Neural cell (in vitro differentiated cells): Measurements from ENCODE around the gene TNFRSF13B. TPM values are rescaled to one million over a fixed set of nuclear protein-coding genes. Genes with fewer than 3 reads are reported as not detected.
"Not testable (repeated sequence)": the region's sequence is repeated elsewhere in the genome, so short reads cannot be mapped to it uniquely, and the experiment has no call there.

ENCODE experiments used
- H2AFZ ChIP-seq: fragments of 200-600, 300-800 bp; sonication (generic), shearing (Covaris generic); 2 replicates; pipeline ENCODE4 v1.6.0; 2014; ENCODE audit warnings: low read depth, mild to moderate bottlenecking, antibody characterized with exemption, low read length, moderate library complexity
- H3F3A ChIP-seq: fragments of 200-600 bp; shearing (Covaris generic); 2 replicates; pipeline ENCODE4 v1.6.1; 2016; ENCODE audit warnings: mild to moderate bottlenecking, moderate library complexity, mixed read lengths, antibody characterized with exemption, low read length; ENCODE audit not compliant: insufficient read depth, poor library complexity, severe bottlenecking
- H3K27ac ChIP-seq: fragments of 200-600, 300-800 bp; sonication (generic), shearing (Covaris generic); 2 replicates; pipeline ENCODE4 v1.5.1; 2014; ENCODE audit warnings: mild to moderate bottlenecking, low read length, moderate library complexity
- H3K27me3 ChIP-seq: fragments of 300-800, 200-600 bp; sonication (generic), shearing (Covaris generic); 2 replicates; pipeline ENCODE4 v1.6.0; 2014; ENCODE audit warnings: mild to moderate bottlenecking, low read depth, low read length, moderate library complexity; ENCODE audit not compliant: insufficient read depth
- H3K36me3 ChIP-seq: fragments of 300-800, 200-600 bp; sonication (generic), shearing (Covaris generic); 2 replicates; pipeline ENCODE4 v1.5.1; 2014; ENCODE audit warnings: mild to moderate bottlenecking, antibody characterized with exemption, low read length, moderate library complexity; ENCODE audit not compliant: insufficient read depth
- H3K4me2 ChIP-seq: fragments of 300-800, 200-600 bp; sonication (generic), shearing (Covaris generic); 2 replicates; pipeline ENCODE4 v1.6.0; 2014; ENCODE audit warnings: mild to moderate bottlenecking, low read length
- H3K4me3 ChIP-seq: fragments of 300-800, 200-600 bp; sonication (generic), shearing (Covaris generic); 2 replicates; pipeline ENCODE4 v1.5.1; 2014; ENCODE audit warnings: mild to moderate bottlenecking, low read length, moderate library complexity
- H3K79me2 ChIP-seq: fragments of 200-600 bp; shearing (Covaris generic); replicated peaks from 2 replicates; pipeline ENCODE4 v1.6.0; 2014; ENCODE audit warnings: mild to moderate bottlenecking, low read length, moderate library complexity; ENCODE audit not compliant: insufficient read depth
- H3K9ac ChIP-seq: fragments of 300-800, 200-600 bp; sonication (generic), shearing (Covaris generic); 2 replicates; pipeline ENCODE4 v1.6.1; 2016; ENCODE audit warnings: mild to moderate bottlenecking, low read length, mixed read lengths
- H3K9me2 ChIP-seq: fragments of 200-600 bp; shearing (Covaris generic); 2 replicates; pipeline ENCODE4 v1.6.1; 2016; ENCODE audit warnings: mild to moderate bottlenecking, low read length, mixed read lengths; ENCODE audit not compliant: insufficient read depth
- H3K9me3 ChIP-seq: fragments of 200-600, 300-800 bp; sonication (generic), shearing (Covaris generic); 2 replicates; pipeline ENCODE4 v1.6.1; 2016; ENCODE audit warnings: mild to moderate bottlenecking, mixed run types, low read length, moderate library complexity, mixed read lengths
- H4K20me1 ChIP-seq: fragments of 200-600 bp; shearing (Covaris generic); 2 replicates; pipeline ENCODE4 v1.6.1; 2016; ENCODE audit warnings: mild to moderate bottlenecking, mixed run types; ENCODE audit not compliant: insufficient read depth
- EP300 ChIP-seq: fragments of 450-650 bp; conservative IDR thresholded peaks from 2 replicates; pipeline ENCODE4 v1.6.1; 2014; ENCODE audit warnings: antibody characterized with exemption, mild to moderate bottlenecking, moderate library complexity; ENCODE audit not compliant: poor library complexity, severe bottlenecking
- EZH2 ChIP-seq: fragments of 200-600, 300-800 bp; shearing (Covaris generic), sonication (generic); IDR thresholded peaks from 2 replicates; pipeline ENCODE4 v1.6.1; 2014; ENCODE audit warnings: antibody characterized with exemption, low read length, borderline replicate concordance, mild to moderate bottlenecking; ENCODE audit not compliant: insufficient read depth, poor library complexity, severe bottlenecking
- MXI1 ChIP-seq: fragments of 450-650 bp; conservative IDR thresholded peaks from 2 replicates; pipeline ENCODE4 v1.6.1; 2014; ENCODE audit warnings: antibody characterized with exemption, mild to moderate bottlenecking; ENCODE audit not compliant: poor library complexity, severe bottlenecking
- POLR2AphosphoS5 ChIP-seq: IDR thresholded peaks from 2 replicates; pipeline ENCODE4 v1.6.1; 2012
- RAD21 ChIP-seq: fragments of 450-650 bp; conservative IDR thresholded peaks from 2 replicates; pipeline ENCODE4 v1.6.1; 2014; ENCODE audit warnings: antibody characterized with exemption, mild to moderate bottlenecking, moderate library complexity
- SMC3 ChIP-seq: fragments of 450-650 bp; conservative IDR thresholded peaks from 2 replicates; pipeline ENCODE4 v1.6.1; 2014; ENCODE audit warnings: antibody characterized with exemption, mild to moderate bottlenecking, moderate library complexity; ENCODE audit not compliant: poor library complexity
- TAF1 ChIP-seq: IDR thresholded peaks from 2 replicates; pipeline ENCODE4 v1.6.1; 2012; ENCODE audit warnings: low read depth
- polyA plus RNA-seq: library from polyadenylated mRNA; depleted of rRNA; stranded (reverse); fragments of >200 nt; gene quantifications from 2 replicates; pipeline ENCODE4 v1.2.3, GENCODE V29; 2014
- TF ChIP-seq, protein P1 (sequence below): fragments of 450-650 bp; IDR thresholded peaks from 2 replicates; pipeline ENCODE4 v1.5.1; 2014; ENCODE audit warnings: antibody characterized with exemption, mild to moderate bottlenecking, moderate library complexity; ENCODE audit not compliant: poor library complexity, severe bottlenecking
- TF ChIP-seq, protein P2 (sequence below): IDR thresholded peaks from 2 replicates; pipeline ENCODE4 v1.6.1; 2012; ENCODE audit warnings: borderline replicate concordance

Gene TNFRSF13B
- polyA plus RNA-seq, 1 donor from 2014 or later = not detected

DNA sequence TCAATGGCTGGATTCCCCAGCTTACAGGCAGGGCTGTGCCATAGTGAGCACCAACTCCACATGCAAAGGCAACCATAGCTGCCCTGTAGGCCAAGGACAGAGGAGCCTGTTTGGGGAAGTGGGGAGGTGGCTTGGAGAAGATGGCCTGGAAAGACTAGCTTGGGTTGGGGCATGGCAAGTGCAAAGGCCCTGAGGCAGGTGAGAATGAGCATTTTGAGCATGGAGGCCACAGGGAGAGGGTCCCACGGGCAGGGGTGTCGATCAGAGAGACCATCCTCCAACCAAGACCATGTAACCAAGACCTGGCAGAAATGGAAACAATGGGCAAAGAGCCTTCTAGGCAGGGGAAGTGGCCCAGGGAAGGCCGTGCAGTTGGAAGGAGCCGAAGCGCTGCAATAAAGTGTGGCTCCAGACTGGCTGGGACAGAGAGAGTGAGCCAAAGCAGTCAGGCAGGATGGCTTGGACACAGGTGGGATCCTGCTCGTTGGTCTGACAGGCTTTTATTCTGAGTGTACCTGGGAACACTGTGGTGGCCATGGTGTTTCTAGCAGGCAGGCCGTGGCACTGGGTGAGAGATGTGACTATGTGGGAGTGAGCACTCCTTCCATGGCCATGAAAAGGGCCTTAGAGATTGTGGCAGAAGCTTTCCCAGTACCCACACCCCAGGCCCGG, 45.6 kb upstream of the TNFRSF13B start:
- H3K36me3 ChIP-seq = no peaks in the 10 kb centered on the region
- no peak overlapping the region for H2AFZ ChIP-seq
- H3K9ac ChIP-seq = no peak overlapping the region
- TF ChIP-seq, protein P1, sequence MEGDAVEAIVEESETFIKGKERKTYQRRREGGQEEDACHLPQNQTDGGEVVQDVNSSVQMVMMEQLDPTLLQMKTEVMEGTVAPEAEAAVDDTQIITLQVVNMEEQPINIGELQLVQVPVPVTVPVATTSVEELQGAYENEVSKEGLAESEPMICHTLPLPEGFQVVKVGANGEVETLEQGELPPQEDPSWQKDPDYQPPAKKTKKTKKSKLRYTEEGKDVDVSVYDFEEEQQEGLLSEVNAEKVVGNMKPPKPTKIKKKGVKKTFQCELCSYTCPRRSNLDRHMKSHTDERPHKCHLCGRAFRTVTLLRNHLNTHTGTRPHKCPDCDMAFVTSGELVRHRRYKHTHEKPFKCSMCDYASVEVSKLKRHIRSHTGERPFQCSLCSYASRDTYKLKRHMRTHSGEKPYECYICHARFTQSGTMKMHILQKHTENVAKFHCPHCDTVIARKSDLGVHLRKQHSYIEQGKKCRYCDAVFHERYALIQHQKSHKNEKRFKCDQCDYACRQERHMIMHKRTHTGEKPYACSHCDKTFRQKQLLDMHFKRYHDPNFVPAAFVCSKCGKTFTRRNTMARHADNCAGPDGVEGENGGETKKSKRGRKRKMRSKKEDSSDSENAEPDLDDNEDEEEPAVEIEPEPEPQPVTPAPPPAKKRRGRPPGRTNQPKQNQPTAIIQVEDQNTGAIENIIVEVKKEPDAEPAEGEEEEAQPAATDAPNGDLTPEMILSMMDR = no peak
- TF ChIP-seq RAD21 (no peak), EP300 (no peak), TAF1 (no peak), MXI1 (no peak), EZH2 (no peak), SMC3 (no peak), POLR2AphosphoS5 (no peak)
- TF ChIP-seq, protein P2, sequence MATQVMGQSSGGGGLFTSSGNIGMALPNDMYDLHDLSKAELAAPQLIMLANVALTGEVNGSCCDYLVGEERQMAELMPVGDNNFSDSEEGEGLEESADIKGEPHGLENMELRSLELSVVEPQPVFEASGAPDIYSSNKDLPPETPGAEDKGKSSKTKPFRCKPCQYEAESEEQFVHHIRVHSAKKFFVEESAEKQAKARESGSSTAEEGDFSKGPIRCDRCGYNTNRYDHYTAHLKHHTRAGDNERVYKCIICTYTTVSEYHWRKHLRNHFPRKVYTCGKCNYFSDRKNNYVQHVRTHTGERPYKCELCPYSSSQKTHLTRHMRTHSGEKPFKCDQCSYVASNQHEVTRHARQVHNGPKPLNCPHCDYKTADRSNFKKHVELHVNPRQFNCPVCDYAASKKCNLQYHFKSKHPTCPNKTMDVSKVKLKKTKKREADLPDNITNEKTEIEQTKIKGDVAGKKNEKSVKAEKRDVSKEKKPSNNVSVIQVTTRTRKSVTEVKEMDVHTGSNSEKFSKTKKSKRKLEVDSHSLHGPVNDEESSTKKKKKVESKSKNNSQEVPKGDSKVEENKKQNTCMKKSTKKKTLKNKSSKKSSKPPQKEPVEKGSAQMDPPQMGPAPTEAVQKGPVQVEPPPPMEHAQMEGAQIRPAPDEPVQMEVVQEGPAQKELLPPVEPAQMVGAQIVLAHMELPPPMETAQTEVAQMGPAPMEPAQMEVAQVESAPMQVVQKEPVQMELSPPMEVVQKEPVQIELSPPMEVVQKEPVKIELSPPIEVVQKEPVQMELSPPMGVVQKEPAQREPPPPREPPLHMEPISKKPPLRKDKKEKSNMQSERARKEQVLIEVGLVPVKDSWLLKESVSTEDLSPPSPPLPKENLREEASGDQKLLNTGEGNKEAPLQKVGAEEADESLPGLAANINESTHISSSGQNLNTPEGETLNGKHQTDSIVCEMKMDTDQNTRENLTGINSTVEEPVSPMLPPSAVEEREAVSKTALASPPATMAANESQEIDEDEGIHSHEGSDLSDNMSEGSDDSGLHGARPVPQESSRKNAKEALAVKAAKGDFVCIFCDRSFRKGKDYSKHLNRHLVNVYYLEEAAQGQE = no peak
- no peak overlapping the region for H3K4me2 ChIP-seq
- H3K27me3 ChIP-seq = no peaks in the 10 kb centered on the region
- no peaks in the 10 kb centered on the region for H4K20me1 ChIP-seq
- H3K9me3 ChIP-seq = no peaks in the 10 kb centered on the region
- H3K27ac ChIP-seq = no peak overlapping the region
- H3K9me2 ChIP-seq = no peaks in the 10 kb centered on the region
- no peak overlapping the region for H3K4me3 ChIP-seq
- no peaks in the 10 kb centered on the region for H3F3A ChIP-seq
- no peaks in the 10 kb centered on the region for H3K79me2 ChIP-seq

DNA sequence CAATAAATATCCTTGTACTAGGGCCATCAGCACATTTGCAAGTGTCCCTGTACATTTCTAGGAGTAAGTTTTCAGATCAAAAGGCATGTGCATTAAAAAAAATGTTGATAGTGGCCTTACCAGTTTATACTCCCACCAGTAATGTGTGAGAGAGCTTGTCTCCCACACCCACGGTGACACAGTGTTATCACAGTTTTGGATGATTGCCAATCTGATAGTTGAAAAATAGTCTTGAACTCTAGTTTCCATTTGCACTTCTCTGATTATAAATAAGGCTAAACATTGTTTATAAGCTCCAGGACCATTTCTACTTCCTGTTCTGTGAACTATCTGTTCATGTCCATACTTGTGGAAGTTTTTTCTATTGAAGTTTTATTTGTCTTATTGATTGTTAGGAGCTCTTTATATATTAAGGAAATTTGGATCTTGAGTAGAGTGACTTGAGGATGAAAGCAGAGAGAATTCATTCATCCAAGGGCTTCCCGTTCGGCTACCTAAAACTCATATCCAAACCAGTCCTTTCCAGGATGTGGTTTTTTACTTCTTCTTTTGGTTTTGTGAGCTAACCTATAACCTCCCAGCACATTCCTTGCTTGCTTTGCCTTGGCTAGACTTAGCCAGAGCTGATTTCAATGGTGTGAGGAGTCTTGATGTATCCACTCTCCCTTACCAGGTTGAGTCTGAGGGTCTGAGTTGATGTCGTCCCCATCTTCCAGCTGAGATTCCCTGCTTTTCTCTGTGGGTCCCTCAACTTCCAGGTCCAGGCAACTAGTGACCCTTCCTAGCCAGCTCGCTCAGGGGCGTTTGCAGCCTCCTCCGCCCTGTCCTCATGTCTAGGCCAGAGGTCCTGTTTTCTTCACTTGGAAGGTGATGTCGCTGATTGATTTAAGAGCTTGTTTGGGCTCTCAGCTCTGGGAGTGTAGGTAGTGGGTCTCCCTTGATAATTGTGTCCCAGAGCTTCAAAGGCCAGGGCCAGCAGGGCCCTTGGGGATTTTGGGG, 44.6 kb upstream of the TNFRSF13B start:
- not testable (repeated sequence) for H4K20me1 ChIP-seq, H3K4me2 ChIP-seq, H2AFZ ChIP-seq, H3K4me3 ChIP-seq, H3K27me3 ChIP-seq, H3K9ac ChIP-seq, H3K36me3 ChIP-seq, H3K9me3 ChIP-seq, H3F3A ChIP-seq, H3K27ac ChIP-seq, H3K9me2 ChIP-seq, H3K79me2 ChIP-seq
